Measurements from ENCODE around the gene ZNF385A. TPM values are rescaled to one million over a fixed set of nuclear protein-coding genes. Genes with fewer than 3 reads are reported as not detected.

Gene ZNF385A
- total and polyA plus RNA-seq, 2 donors (not counting 3 experiments of a cell fraction or from before 2014, with no cell fraction given) = 1.6 to 7.9 TPM

DNA sequence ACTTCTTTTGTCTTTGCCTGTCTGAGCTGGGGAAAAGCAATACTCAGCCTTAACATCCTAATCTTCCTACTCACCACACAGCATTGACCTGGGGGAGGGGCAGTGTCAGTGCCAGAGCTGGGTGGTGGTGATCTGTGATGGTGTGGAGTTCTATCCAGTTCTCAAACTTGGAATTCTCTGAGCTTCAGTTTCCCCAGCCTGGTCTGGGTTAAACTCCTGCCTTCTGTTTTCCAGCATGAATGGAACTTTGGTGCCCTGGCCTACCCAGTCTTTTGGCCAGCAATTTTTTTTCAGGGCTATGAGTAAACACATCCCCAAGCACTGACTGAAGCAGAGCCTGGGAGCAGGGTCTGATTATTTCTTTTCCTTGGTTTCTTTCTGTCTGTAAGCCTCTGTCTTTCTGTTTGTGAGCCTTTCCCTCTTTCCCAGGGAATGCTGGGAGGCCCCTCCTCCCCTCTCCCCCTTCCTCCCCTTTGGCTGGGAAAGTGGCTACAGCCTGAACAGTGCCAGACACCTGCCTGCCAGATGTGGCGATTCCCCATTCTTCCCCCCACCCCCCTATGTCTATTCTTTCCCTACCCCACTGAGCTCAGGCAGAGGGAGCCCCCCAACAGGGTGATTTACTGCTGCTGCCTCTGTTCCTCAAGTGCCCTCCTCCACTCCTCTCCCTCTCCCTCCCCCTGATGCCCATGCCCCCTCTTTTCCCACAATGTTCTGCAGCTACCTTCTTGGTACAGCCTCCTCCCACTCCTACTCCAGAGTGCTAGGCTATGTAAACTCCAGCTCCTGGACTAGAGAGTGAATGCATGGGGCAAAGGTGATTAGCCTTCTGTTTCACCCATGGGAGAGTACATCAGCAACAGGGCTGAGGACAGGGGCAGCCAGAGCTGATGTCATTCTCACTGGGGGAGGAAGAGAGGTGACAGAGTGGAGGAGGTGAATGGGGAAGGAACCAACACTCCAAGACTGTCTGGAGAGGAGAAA lies 31.4 kb downstream of the ZNF385A start:
- Histone ChIP-seq H3K27ac (ENCODE audit: insufficient read depth, low read depth, low read length) (no peak overlapping the region), H3K36me3 (ENCODE audit: control insufficient read depth in 2 of 2, extremely low read depth in 1 of 2, insufficient read depth in 2 of 2, low read length in 2 of 2) (peaks cover 13 to 17% of the 10 kb centered on the region in 2 experiments), H3K4me1 (ENCODE audit: control insufficient read depth, extremely low read depth, insufficient read depth, low read length) (peaks cover 4% of the 10 kb centered on the region), H3K9me1 (replicated peaks; ENCODE audit: control insufficient read depth, extremely low read depth, insufficient read depth, low read length) (no peaks in the 10 kb centered on the region), H3K9ac (replicated peaks; ENCODE audit: extremely low read depth, insufficient read depth, low read length) (no peak overlapping the region), H3K4me2 (ENCODE audit: insufficient read depth, low read length) (no peak overlapping the region), H3K79me2 (ENCODE audit: control insufficient read depth, insufficient read depth, low read length) (no peaks in the 10 kb centered on the region), H4K20me1 (replicated peaks; ENCODE audit: control insufficient read depth, extremely low read depth, insufficient read depth, low read length) (no peaks in the 10 kb centered on the region), H3K4me3 (replicated peaks in 1 of 3; ENCODE audit: insufficient read depth in 1 of 3, low read depth in 1 of 3, low read length in 3 of 3) (no peak overlapping the region), H3K9me3 (replicated peaks; ENCODE audit: control insufficient read depth, insufficient read depth, low read length) (no peaks in the 10 kb centered on the region), H3K27me3 (ENCODE audit: control insufficient read depth in 2 of 2, insufficient read depth in 2 of 2, low read length in 2 of 2) (no peaks in the 10 kb centered on the region), H2AFZ (ENCODE audit: low read depth, low read length) (no peak overlapping the region)
- DNase-seq (ENCODE audit: low read depth, low spot score) = no peak
- ChIA-PET CTCF (interaction anchor here (0.6 to 1.2 kb wide), 9 partner anchors 15 to 1867 kb away, joined by 3 to 5 read pairs (median 3); partner anchors contain the start of gene COPZ1), POLR2A (no interaction called here)
- no peak for TF ChIP-seq GATA2 (IDR thresholded peaks at IDR 0.05; ENCODE audit: insufficient read depth, insufficient read length, low read depth, low read length)
- TF ChIP-seq, protein P1, sequence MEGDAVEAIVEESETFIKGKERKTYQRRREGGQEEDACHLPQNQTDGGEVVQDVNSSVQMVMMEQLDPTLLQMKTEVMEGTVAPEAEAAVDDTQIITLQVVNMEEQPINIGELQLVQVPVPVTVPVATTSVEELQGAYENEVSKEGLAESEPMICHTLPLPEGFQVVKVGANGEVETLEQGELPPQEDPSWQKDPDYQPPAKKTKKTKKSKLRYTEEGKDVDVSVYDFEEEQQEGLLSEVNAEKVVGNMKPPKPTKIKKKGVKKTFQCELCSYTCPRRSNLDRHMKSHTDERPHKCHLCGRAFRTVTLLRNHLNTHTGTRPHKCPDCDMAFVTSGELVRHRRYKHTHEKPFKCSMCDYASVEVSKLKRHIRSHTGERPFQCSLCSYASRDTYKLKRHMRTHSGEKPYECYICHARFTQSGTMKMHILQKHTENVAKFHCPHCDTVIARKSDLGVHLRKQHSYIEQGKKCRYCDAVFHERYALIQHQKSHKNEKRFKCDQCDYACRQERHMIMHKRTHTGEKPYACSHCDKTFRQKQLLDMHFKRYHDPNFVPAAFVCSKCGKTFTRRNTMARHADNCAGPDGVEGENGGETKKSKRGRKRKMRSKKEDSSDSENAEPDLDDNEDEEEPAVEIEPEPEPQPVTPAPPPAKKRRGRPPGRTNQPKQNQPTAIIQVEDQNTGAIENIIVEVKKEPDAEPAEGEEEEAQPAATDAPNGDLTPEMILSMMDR (IDR thresholded peaks at IDR 0.05; ENCODE audit: extremely low read depth in 1 of 2, insufficient read depth in 1 of 2, low read depth in 1 of 2, low read length in 2 of 2) = no peak
- TF ChIP-seq JUN (IDR thresholded peaks at IDR 0.05; ENCODE audit: borderline replicate concordance, insufficient read depth, insufficient read length, low read depth) = no peak
- TF ChIP-seq FOS (IDR thresholded peaks at IDR 0.05; ENCODE audit: borderline replicate concordance, insufficient read depth, low read length) = no peak
- no peak for TF ChIP-seq MYC (IDR thresholded peaks at IDR 0.05; ENCODE audit: low read depth, low read length)
- no peak for TF ChIP-seq POLR2A (IDR thresholded peaks at IDR 0.05; ENCODE audit: low read depth, low read length)
- TF ChIP-seq POLR2AphosphoS5 (IDR thresholded peaks at IDR 0.05; ENCODE audit: insufficient read depth, low read depth, low read length) = no peak
- TF ChIP-seq, protein P2, sequence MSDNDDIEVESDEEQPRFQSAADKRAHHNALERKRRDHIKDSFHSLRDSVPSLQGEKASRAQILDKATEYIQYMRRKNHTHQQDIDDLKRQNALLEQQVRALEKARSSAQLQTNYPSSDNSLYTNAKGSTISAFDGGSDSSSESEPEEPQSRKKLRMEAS (IDR thresholded peaks at IDR 0.05; ENCODE audit: insufficient read depth, insufficient read length) = no peak
- no peak for TF ChIP-seq EZH2 (IDR thresholded peaks at IDR 0.05; ENCODE audit: borderline replicate concordance, low read depth, low read length, severe bottlenecking)
- BruUV-seq (replicated peaks) = no TSS peak
- no peak for FAIRE-seq
- dilution Hi-C loops (cut with MboI; ENCODE audit: extremely low pct_ligation_motif_present, low sequenced_read_pairs) (no loop called here), intact Hi-C loops (cut with micrococcal nuclease) (no loop called here)

Data from endothelial cell of umbilical vein (primary cell).